HEK293 (cell line): ENCODE data around the gene NKD1.

Experiments used
- HOXA7 ChIP-seq: sonication (generic); formaldehyde crosslinking; IDR thresholded peaks from 2 replicates; pipeline ENCODE4 v1.8.1; 2022; ENCODE audit warnings: missing genetic modification reagents, borderline replicate concordance
- KLF7 ChIP-seq: fragments of 450-650 bp; formaldehyde crosslinking; IDR thresholded peaks from 2 replicates; pipeline ENCODE4 v1.5.1; 2016; ENCODE audit warnings: missing biosample characterization, missing genetic modification characterization, borderline replicate concordance
- ZFP41 ChIP-seq: fragments of 450-650 bp; formaldehyde crosslinking; IDR thresholded peaks from 2 replicates; pipeline ENCODE4 v1.5.1; 2016; ENCODE audit warnings: missing biosample characterization, missing genetic modification characterization, borderline replicate concordance
- ZFP69B ChIP-seq: fragments of 450-650 bp; formaldehyde crosslinking; IDR thresholded peaks from 2 replicates; pipeline ENCODE4 v1.5.1; 2016; ENCODE audit warnings: missing biosample characterization, missing genetic modification characterization
- ZNF175 ChIP-seq: fragments of 450-650 bp; formaldehyde crosslinking; IDR thresholded peaks from 2 replicates; pipeline ENCODE4 v1.5.1; 2016; ENCODE audit warnings: missing biosample characterization, missing genetic modification characterization
- ZNF24 ChIP-seq: fragments of 450-650 bp; formaldehyde crosslinking; IDR thresholded peaks from 2 replicates; pipeline ENCODE4 v1.5.1; 2016; ENCODE audit warnings: missing biosample characterization, missing genetic modification characterization
- ZNF292 ChIP-seq: fragments of 450-650 bp; formaldehyde crosslinking; IDR thresholded peaks from 2 replicates; pipeline ENCODE4 v1.5.1; 2016; ENCODE audit warnings: low read depth, missing biosample characterization, missing genetic modification characterization, borderline replicate concordance
- ZNF777 ChIP-seq: fragments of 450-650 bp; formaldehyde crosslinking; IDR thresholded peaks from 2 replicates; pipeline ENCODE4 v1.5.1; 2017; ENCODE audit warnings: missing biosample characterization, missing genetic modification characterization, borderline replicate concordance
- TF ChIP-seq, protein P1 (sequence below): fragments of 450-650 bp; formaldehyde crosslinking; IDR thresholded peaks from 2 replicates; pipeline ENCODE4 v1.5.1; 2016; ENCODE audit warnings: missing biosample characterization, missing genetic modification characterization

DNA sequence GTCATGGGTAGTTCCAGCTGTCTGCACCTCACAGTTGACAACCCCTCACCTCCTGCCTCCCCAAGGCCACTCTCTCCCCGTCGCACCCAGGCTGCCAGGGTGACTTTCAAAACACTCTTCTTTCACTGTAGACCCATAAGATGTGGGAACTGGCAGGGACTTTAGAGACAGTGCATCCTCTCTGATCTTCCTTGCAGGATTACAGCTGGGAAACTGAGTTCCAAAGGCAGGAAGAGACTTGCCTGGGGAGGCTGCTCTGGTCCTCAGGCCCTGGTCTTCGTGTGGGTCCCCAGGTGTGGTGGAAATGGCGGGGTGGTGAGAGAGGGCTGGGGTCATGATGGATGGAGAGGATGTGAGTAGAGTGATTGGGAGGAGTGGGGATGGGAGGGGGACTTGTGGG, 21.9 kb upstream of the NKD1 start:
- TF ChIP-seq ZFP41 (tag by site-specific recombination): no peak
- TF ChIP-seq KLF7 (tag by site-specific recombination): no peak
- no peak for TF ChIP-seq ZNF777 (tag by site-specific recombination)
- TF ChIP-seq, protein P1, sequence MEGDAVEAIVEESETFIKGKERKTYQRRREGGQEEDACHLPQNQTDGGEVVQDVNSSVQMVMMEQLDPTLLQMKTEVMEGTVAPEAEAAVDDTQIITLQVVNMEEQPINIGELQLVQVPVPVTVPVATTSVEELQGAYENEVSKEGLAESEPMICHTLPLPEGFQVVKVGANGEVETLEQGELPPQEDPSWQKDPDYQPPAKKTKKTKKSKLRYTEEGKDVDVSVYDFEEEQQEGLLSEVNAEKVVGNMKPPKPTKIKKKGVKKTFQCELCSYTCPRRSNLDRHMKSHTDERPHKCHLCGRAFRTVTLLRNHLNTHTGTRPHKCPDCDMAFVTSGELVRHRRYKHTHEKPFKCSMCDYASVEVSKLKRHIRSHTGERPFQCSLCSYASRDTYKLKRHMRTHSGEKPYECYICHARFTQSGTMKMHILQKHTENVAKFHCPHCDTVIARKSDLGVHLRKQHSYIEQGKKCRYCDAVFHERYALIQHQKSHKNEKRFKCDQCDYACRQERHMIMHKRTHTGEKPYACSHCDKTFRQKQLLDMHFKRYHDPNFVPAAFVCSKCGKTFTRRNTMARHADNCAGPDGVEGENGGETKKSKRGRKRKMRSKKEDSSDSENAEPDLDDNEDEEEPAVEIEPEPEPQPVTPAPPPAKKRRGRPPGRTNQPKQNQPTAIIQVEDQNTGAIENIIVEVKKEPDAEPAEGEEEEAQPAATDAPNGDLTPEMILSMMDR: no peak
- TF ChIP-seq ZNF175 (tag by site-specific recombination): no peak
- TF ChIP-seq ZFP69B (tag by site-specific recombination): no peak
- no peak for TF ChIP-seq ZNF292 (tag by site-specific recombination)
- TF ChIP-seq ZNF24 (tag by site-specific recombination): no peak
- no peak for TF ChIP-seq HOXA7 (CRISPR knock-in tag)
